Endothelial cell of umbilical vein (primary cell): Measurements from ENCODE around the gene ERLIN1. TPM values are rescaled to one million over a fixed set of nuclear protein-coding genes. Genes with fewer than 3 reads are reported as not detected.

Experiments used
- BruUV-seq: library from RNA; stranded (reverse); fragments of 400-500 nt; replicated peaks from 2 replicates; lab custom pipeline; 2021; lab: Mats Ljungman, UMichigan
- CTCF ChIA-PET: fragments of 300-600, 350-600 bp; sonication (Branson Sonifier 250); formaldehyde crosslinking; loops from one replicate; lab custom pipeline; 2021; ENCODE audit warnings: antibody characterized with exemption, inconsistent platforms; lab: Charles Lee
- POLR2A ChIA-PET: fragments of 300-600, 350-600 bp; sonication (Branson Sonifier 250); formaldehyde crosslinking; loops from one replicate; lab custom pipeline; 2021; ENCODE audit warnings: antibody characterized with exemption, inconsistent platforms; lab: Charles Lee
- DNase-seq: peaks from one replicate; pipeline ENCODE4 v3.0.0-alpha.2; 2011; ENCODE audit warnings: low read depth, low spot score
- FAIRE-seq: peaks from 2 replicates; lab custom pipeline; 2011; peaks lifted over from hg19 to GRCh38; lab: Jason Lieb, UNC
- H2AFZ ChIP-seq: 2 replicates; pipeline ENCODE4 v1.6.0; 2012; ENCODE audit warnings: low read depth, low read length, control low read depth, inconsistent platforms
- H3K27ac ChIP-seq: 2 replicates; pipeline ENCODE4 v1.5.1; 2011; ENCODE audit warnings: low read depth, mild to moderate bottlenecking, control low read depth, low read length, moderate library complexity; ENCODE audit not compliant: insufficient read depth
- H3K27me3 ChIP-seq, 2 experiments: 2 replicates each; pipeline versions ENCODE4 v1.6.0 to v1.6.1; 2011; ENCODE audit warnings: low read length in 2 of 2, mixed read lengths in 1 of 2; ENCODE audit not compliant: control insufficient read depth in 2 of 2, insufficient read depth in 2 of 2
- H3K36me3 ChIP-seq, 2 experiments: 2 replicates in 1 of 2; 3 replicates in 1 of 2; pipeline ENCODE4 v1.5.1; 2011; ENCODE audit warnings: low read length in 2 of 2, mild to moderate bottlenecking in 1 of 2, moderate library complexity in 1 of 2; ENCODE audit not compliant: control insufficient read depth in 2 of 2, insufficient read depth in 2 of 2; ENCODE audit errors: extremely low read depth in 1 of 2
- H3K4me1 ChIP-seq: 3 replicates; pipeline ENCODE4 v1.5.1; 2011; ENCODE audit warnings: mild to moderate bottlenecking, low read length; ENCODE audit not compliant: control insufficient read depth, insufficient read depth; ENCODE audit errors: extremely low read depth
- H3K4me2 ChIP-seq: 2 replicates; pipeline ENCODE4 v1.6.1; 2011; ENCODE audit warnings: low read length, control low read depth, mixed read lengths; ENCODE audit not compliant: insufficient read depth
- H3K4me3 ChIP-seq, 3 experiments: fragments of 200-600 bp in 1 of 3; sonication (generic), shearing (Covaris generic) in 1 of 3; replicated peaks in 1 of 3; 2 replicates each; pipeline ENCODE4 v1.5.1; 2011 to 2016; ENCODE audit warnings: control low read depth in 3 of 3, low read length in 3 of 3, mild to moderate bottlenecking in 2 of 3, inconsistent platforms in 1 of 3, low read depth in 1 of 3, moderate library complexity in 1 of 3; ENCODE audit not compliant: insufficient read depth in 1 of 3
- H3K79me2 ChIP-seq: 2 replicates; pipeline ENCODE4 v1.6.0; 2012; ENCODE audit warnings: low read length, inconsistent platforms; ENCODE audit not compliant: control insufficient read depth, insufficient read depth
- H3K9ac ChIP-seq: replicated peaks from 2 replicates; pipeline ENCODE3; 2011; ENCODE audit warnings: low read length, control low read depth; ENCODE audit not compliant: insufficient read depth; ENCODE audit errors: extremely low read depth
- H3K9me1 ChIP-seq: replicated peaks from 3 replicates; pipeline ENCODE4 v1.6.0; 2011; ENCODE audit warnings: mild to moderate bottlenecking, low read length; ENCODE audit not compliant: control insufficient read depth, insufficient read depth; ENCODE audit errors: extremely low read depth
- H3K9me3 ChIP-seq: replicated peaks from 2 replicates; pipeline ENCODE4 v1.5.1; 2012; ENCODE audit warnings: low read length, inconsistent platforms; ENCODE audit not compliant: control insufficient read depth, insufficient read depth
- H4K20me1 ChIP-seq: replicated peaks from 2 replicates; pipeline ENCODE3; 2011; ENCODE audit warnings: mild to moderate bottlenecking, low read length; ENCODE audit not compliant: control insufficient read depth, insufficient read depth; ENCODE audit errors: extremely low read depth
- EZH2 ChIP-seq: IDR thresholded peaks from 2 replicates; pipeline ENCODE4 v1.6.1; 2012; ENCODE audit warnings: borderline replicate concordance, low read depth, mild to moderate bottlenecking, moderate library complexity, low read length, inconsistent platforms; ENCODE audit not compliant: severe bottlenecking
- FOS ChIP-seq: IDR thresholded peaks from 2 replicates; pipeline ENCODE4 v1.6.1; 2011; ENCODE audit warnings: mild to moderate bottlenecking, low read length, moderate library complexity, borderline replicate concordance; ENCODE audit not compliant: insufficient read depth
- GATA2 ChIP-seq: IDR thresholded peaks from 2 replicates; pipeline ENCODE4 v1.7.0; 2011; ENCODE audit warnings: low read depth, mild to moderate bottlenecking, moderate library complexity, mixed read lengths, low read length; ENCODE audit not compliant: insufficient read length, insufficient read depth
- JUN ChIP-seq: IDR thresholded peaks from 2 replicates; pipeline ENCODE4 v1.6.1; 2011; ENCODE audit warnings: borderline replicate concordance, low read depth; ENCODE audit not compliant: insufficient read length, insufficient read depth
- MAX ChIP-seq: IDR thresholded peaks from 2 replicates; pipeline ENCODE4 v1.6.1; 2011; ENCODE audit not compliant: insufficient read depth, insufficient read length
- MYC ChIP-seq: IDR thresholded peaks from one replicate; pipeline ENCODE4 v1.6.1; 2011; ENCODE audit warnings: mild to moderate bottlenecking, low read depth, low read length
- POLR2A ChIP-seq: IDR thresholded peaks from 2 replicates; pipeline ENCODE4 v1.6.1; 2012; ENCODE audit warnings: low read depth, mild to moderate bottlenecking, control low read depth, low read length
- POLR2AphosphoS5 ChIP-seq: IDR thresholded peaks from 2 replicates; pipeline ENCODE4 v1.6.1; 2012; ENCODE audit warnings: low read depth, mild to moderate bottlenecking, control low read depth, low read length, moderate library complexity; ENCODE audit not compliant: insufficient read depth
- dilution Hi-C: fragments of 300-500 bp; cut with MboI; formaldehyde crosslinking; loops from one replicate; pipeline ENCODE4 v1.15.0; 2019; ENCODE audit warnings: low sequenced_read_pairs; ENCODE audit not compliant: extremely low pct_ligation_motif_present
- intact Hi-C: fragments of 100-400 bp; cut with micrococcal nuclease; formaldehyde crosslinking; loops from one replicate; pipeline ENCODE4 v1.10.0; 2022
- polyA plus RNA-seq, 4 experiments: library from polyadenylated mRNA; depleted of rRNA in 3 of 4; stranded (reverse) in 3 of 4; unstranded in 1 of 4; fragments of >200 nt; gene quantifications; 2 replicates each; pipeline versions ENCODE4 v1.2.1 to v1.2.3, GENCODE V29; 2011 to 2012; ENCODE audit warnings: missing spikeins in 1 of 4
- total RNA-seq: library from RNA; stranded (reverse); gene quantifications from 2 replicates; pipeline ENCODE4 v1.2.3, GENCODE V29; 2021
- TF ChIP-seq, protein P1 (sequence below), 2 donors: IDR thresholded peaks; 1 replicate in 1 of 2; 2 replicates in 1 of 2; pipeline ENCODE4 v1.5.1; 2011; ENCODE audit warnings: low read length in 2 of 2, mild to moderate bottlenecking in 2 of 2, moderate library complexity in 2 of 2, control low read depth in 1 of 2, inconsistent platforms in 1 of 2, low read depth in 1 of 2; ENCODE audit not compliant: insufficient read depth in 1 of 2; ENCODE audit errors: extremely low read depth in 1 of 2

Gene ERLIN1
- total and polyA plus RNA-seq, 2 donors (not counting 3 experiments of a cell fraction or from before 2014, with no cell fraction given), result 30.7 to 51.0 TPM

- BruUV-seq, result no TSS peak
- DNase-seq, result no peak
- intact Hi-C loops, result no loop called here
- H3K79me2 ChIP-seq, result peaks cover 14% of the 10 kb centered on the region
- dilution Hi-C loops, result no loop called here
- H3K9ac ChIP-seq, result no peak overlapping the region
- H3K9me3 ChIP-seq, result no peaks in the 10 kb centered on the region
- CTCF ChIA-PET, result no interaction called here
- TF ChIP-seq MYC, result no peak
- TF ChIP-seq, protein P1, sequence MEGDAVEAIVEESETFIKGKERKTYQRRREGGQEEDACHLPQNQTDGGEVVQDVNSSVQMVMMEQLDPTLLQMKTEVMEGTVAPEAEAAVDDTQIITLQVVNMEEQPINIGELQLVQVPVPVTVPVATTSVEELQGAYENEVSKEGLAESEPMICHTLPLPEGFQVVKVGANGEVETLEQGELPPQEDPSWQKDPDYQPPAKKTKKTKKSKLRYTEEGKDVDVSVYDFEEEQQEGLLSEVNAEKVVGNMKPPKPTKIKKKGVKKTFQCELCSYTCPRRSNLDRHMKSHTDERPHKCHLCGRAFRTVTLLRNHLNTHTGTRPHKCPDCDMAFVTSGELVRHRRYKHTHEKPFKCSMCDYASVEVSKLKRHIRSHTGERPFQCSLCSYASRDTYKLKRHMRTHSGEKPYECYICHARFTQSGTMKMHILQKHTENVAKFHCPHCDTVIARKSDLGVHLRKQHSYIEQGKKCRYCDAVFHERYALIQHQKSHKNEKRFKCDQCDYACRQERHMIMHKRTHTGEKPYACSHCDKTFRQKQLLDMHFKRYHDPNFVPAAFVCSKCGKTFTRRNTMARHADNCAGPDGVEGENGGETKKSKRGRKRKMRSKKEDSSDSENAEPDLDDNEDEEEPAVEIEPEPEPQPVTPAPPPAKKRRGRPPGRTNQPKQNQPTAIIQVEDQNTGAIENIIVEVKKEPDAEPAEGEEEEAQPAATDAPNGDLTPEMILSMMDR (IDR thresholded peaks at IDR 0.05; ENCODE audit: extremely low read depth in 1 of 2, insufficient read depth in 1 of 2, low read depth in 1 of 2, low read length in 2 of 2), result no peak
- TF ChIP-seq JUN, result no peak
- TF ChIP-seq POLR2AphosphoS5, result no peak
- no peak for TF ChIP-seq POLR2A
- TF ChIP-seq GATA2, result no peak
- no peak for TF ChIP-seq FOS
- TF ChIP-seq MAX, result no peak
- TF ChIP-seq EZH2, result no peak
- no peaks in the 10 kb centered on the region for H4K20me1 ChIP-seq
- no peaks in the 10 kb centered on the region for H3K9me1 ChIP-seq
- no peak for FAIRE-seq
- peaks cover 4 to 17% of the 10 kb centered on the region in 2 experiments for H3K36me3 ChIP-seq
- no peak overlapping the region for H3K4me3 ChIP-seq
- H3K27ac ChIP-seq, result no peak overlapping the region
- H2AFZ ChIP-seq, result no peak overlapping the region
- H3K4me2 ChIP-seq, result no peak overlapping the region
- POLR2A ChIA-PET, result no interaction called here
- H3K27me3 ChIP-seq, result no peaks in the 10 kb centered on the region
- H3K4me1 ChIP-seq, result no peaks in the 10 kb centered on the region
These were observed 36.7 kb upstream of the ERLIN1 start for GRCh38 chr10:100222529-100222928.
